ENCODE results near the gene ITGA8. TPM values are rescaled to one million over a fixed set of nuclear protein-coding genes. Genes with fewer than 3 reads are reported as not detected.

The ITGA8 gene
- total RNA-seq, 2 donors from 2014 or later, result 2.1 to 3.5 TPM

DNA sequence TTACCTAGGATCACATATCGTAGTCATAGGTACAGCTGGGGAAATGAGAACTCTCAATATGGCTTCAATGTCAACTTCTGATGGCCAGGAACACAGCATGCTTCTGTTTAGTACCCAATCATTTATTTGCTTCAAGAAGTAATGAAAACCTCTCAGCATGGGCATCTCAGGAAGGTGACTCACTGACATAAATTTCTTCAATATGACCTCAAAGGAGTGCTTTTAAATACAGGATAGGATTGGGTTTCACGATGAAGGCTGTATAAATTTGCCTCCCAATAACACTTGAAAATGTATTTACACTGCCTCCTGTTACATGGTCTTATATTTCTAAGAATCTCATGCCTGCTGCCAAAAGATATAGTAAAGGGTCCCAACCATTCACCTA, 15.1 kb downstream of the ITGA8 start:
- no peak for TF ChIP-seq CTCF (IDR thresholded peaks at IDR 0.05)
- no peak overlapping the region for H3K4me3 ChIP-seq
- H3K9ac ChIP-seq (ENCODE audit: low read depth in 2 of 2, low read length in 2 of 2), result no peak overlapping the region
- no peaks in the 10 kb centered on the region for H3K36me3 ChIP-seq
- no peak overlapping the region for H3K27ac ChIP-seq
- no peaks in the 10 kb centered on the region for H3K27me3 ChIP-seq
- no peaks in the 10 kb centered on the region for H3K9me3 ChIP-seq
- H3K4me1 ChIP-seq, result no peaks in the 10 kb centered on the region
- no peak for DNase-seq
- intact Hi-C loops (cut with DNase I), result no loop called here

GRCh38 chr10:15703944-15704580, 15.7 kb downstream of the ITGA8 start:
- DNase-seq, result no peak
- H3K27me3 ChIP-seq, result no peaks in the 10 kb centered on the region
- intact Hi-C loops (cut with DNase I), result no loop called here
- TF ChIP-seq CTCF (IDR thresholded peaks at IDR 0.05), result no peak
- no peak overlapping the region for H3K4me3 ChIP-seq
- no peaks in the 10 kb centered on the region for H3K4me1 ChIP-seq
- H3K36me3 ChIP-seq, result no peaks in the 10 kb centered on the region
- H3K9ac ChIP-seq (ENCODE audit: low read depth in 2 of 2, low read length in 2 of 2), result no peak overlapping the region
- no peak overlapping the region for H3K27ac ChIP-seq
- no peaks in the 10 kb centered on the region for H3K9me3 ChIP-seq

GRCh38 chr10:15703151-15703880, 16.4 kb downstream of the ITGA8 start:
- Histone ChIP-seq H3K36me3 (no peaks in the 10 kb centered on the region), H3K9me3 (no peaks in the 10 kb centered on the region), H3K27me3 (no peaks in the 10 kb centered on the region), H3K9ac (ENCODE audit: low read depth in 2 of 2, low read length in 2 of 2) (no peak overlapping the region), H3K4me1 (no peaks in the 10 kb centered on the region), H3K27ac (no peak overlapping the region), H3K4me3 (no peak overlapping the region)
- no peak for TF ChIP-seq CTCF (IDR thresholded peaks at IDR 0.05)
- no peak for DNase-seq
- intact Hi-C loops (cut with DNase I), result no loop called here

DNA sequence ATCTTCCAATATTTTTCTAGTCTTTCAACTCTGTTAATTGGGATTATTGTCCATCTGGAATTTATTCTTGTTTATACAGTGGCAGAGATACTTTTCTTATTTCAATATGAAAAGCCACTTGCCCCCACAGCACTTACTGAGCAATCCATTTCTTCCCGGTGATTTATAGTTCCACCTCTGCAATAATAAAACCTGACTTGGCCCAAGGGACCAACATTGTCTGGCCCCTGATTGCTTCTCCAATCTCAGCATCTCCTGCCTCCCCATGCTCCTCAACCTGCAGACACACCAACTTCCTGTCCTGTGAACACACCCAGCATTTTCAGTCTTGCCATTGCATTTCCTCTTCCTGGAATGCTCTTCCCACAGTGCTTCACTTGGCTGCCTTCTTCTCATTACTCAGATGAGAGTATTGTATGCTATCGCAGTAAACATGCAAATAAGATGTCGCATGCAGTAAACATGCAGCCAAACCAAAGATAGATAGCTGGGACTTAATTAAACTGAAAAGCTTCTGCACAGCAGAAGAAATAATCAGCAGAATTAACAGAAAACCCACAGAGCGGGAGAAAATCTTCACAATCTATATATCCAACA, 19.5 kb downstream of the ITGA8 start:
- Histone ChIP-seq H3K9ac (ENCODE audit: low read depth in 2 of 2, low read length in 2 of 2) (no peak overlapping the region), H3K9me3 (no peaks in the 10 kb centered on the region), H3K4me3 (no peak overlapping the region), H3K4me1 (no peaks in the 10 kb centered on the region), H3K27me3 (no peaks in the 10 kb centered on the region), H3K36me3 (no peaks in the 10 kb centered on the region), H3K27ac (no peak overlapping the region)
- TF ChIP-seq CTCF (IDR thresholded peaks at IDR 0.05), result no peak
- intact Hi-C loops (cut with DNase I), result no loop called here
- no peak for DNase-seq

DNA sequence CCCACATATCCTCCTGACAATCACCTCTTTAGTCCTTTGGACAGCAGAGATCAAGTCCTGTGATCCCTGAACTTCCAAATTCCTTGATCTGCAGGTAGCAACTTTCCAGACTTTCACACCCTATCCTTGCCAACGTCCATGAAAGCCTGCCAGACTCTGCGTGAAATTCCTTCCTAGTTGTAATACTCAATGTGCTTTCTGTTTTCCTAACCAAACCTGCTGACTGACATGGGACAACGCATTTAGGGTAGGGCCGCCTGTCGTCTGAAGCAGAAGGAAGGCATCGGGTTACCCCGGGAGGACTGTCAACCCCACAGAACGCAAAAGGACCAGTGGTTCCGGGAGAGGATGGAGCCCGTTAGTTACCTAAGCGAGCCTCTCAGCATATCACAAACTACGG, 23.9 kb downstream of the ITGA8 start:
- no peak overlapping the region for H3K4me3 ChIP-seq
- DNase-seq, result no peak
- no peak overlapping the region for H3K27ac ChIP-seq
- no peaks in the 10 kb centered on the region for H3K4me1 ChIP-seq
- intact Hi-C loops (cut with DNase I), result no loop called here
- no peak for TF ChIP-seq CTCF (IDR thresholded peaks at IDR 0.05)
- H3K9me3 ChIP-seq, result no peaks in the 10 kb centered on the region
- H3K9ac ChIP-seq (ENCODE audit: low read depth in 2 of 2, low read length in 2 of 2), result no peak overlapping the region
- H3K36me3 ChIP-seq, result no peaks in the 10 kb centered on the region
- H3K27me3 ChIP-seq, result no peaks in the 10 kb centered on the region
